Left renal pelvis (tissue), 4 donors: Measurements from ENCODE around the gene OR3A3. TPM values are rescaled to one million over a fixed set of nuclear protein-coding genes. Genes with fewer than 3 reads are reported as not detected.

Experiments used
- DNase-seq, 4 donors: peaks; one replicate each; pipeline ENCODE4 v3.0.0-alpha.2; 2013; ENCODE audit warnings: low read depth in 4 of 4, low spot score in 3 of 4
- polyA plus RNA-seq, 4 donors: library from polyadenylated mRNA; unstranded; fragments of 120-200 nt; gene quantifications; one replicate each; pipeline ENCODE4 v1.2.1, GENCODE V29; 2013; ENCODE audit not compliant: insufficient read length in 4 of 4

The OR3A3 gene
- polyA plus RNA-seq, 4 donors, result 0.15 to 0.17 TPM; not detected in 2

- no peak for DNase-seq
Measured at GRCh38 chr17:3471599-3471998, 60.4 kb downstream of the OR3A3 start, which contains the start of gene SPATA22. SPATA22 (minus strand) TSS chr17:3471819; CDS start chr17:3469325, 2,494 bp downstream.

DNA sequence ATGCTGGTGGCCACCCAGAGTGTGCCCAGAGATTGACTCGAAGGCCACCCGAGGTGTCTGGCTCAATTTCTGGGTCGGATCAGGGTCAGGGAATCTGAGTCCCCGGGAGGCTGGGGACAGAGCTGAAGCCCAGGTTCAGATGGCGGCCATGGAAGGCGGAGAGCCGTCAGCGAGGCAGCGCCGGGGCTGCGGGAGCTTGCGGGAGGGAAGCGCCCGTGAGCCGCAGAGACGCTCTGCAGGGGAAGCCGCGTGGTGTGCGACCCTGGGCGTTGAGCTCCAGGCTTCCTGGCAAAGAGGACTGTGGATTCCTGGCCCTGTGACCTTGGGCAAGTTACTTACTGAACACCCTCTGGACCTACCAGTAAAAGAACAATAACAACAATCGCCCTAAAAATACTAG is 61.0 kb downstream of the OR3A3 start:
- no peak for DNase-seq

Other genes starting within 250 kb of the OR3A3 start
- not detected for gene OR1A2, start 213.9 kb upstream of the OR3A3 start, polyA plus RNA-seq
- gene OR1A1, start 203.7 kb upstream of the OR3A3 start, polyA plus RNA-seq, result under 1 TPM in 3 of 4 donors, not detected in 1; 0.04 to 0.07 (median 0.05) TPM
- gene OR3A1, start 113.0 kb upstream of the OR3A3 start, polyA plus RNA-seq, result under 1 TPM in 2 of 4 donors, not detected in 2; 0.12 TPM
- gene OR3A2, start 25.1 kb upstream of the OR3A3 start, polyA plus RNA-seq, result under 1 TPM; 0.14 to 0.68 (median 0.43) TPM
- not detected for gene OR1E1, start 13.0 kb upstream of the OR3A3 start, polyA plus RNA-seq
- gene OR1E2, start 22.5 kb downstream of the OR3A3 start, polyA plus RNA-seq, result not detected
- under 1 TPM; 0.39 to 0.82 (median 0.51) TPM for gene SPATA22, start 60.4 kb downstream of the OR3A3 start, polyA plus RNA-seq
- 10 to 100 TPM; 10.5 to 30.2 (median 27.7) TPM for gene ASPA, start 64.6 kb downstream of the OR3A3 start, polyA plus RNA-seq
- 1 to 10 TPM in 3 of 4 donors, under 1 TPM in 1; 0.96 to 2.3 (median 1.5) TPM for gene TRPV3, start 146.4 kb downstream of the OR3A3 start, polyA plus RNA-seq
- gene TRPV1, start 198.0 kb downstream of the OR3A3 start, polyA plus RNA-seq, result 10 to 100 TPM in 1 of 4 donors, 1 to 10 TPM in 3; 5.8 to 13.0 (median 7.0) TPM
- 10 to 100 TPM in 3 of 4 donors, 1 to 10 TPM in 1; 9.6 to 17.3 (median 14.7) TPM for gene SHPK, start 224.9 kb downstream of the OR3A3 start, polyA plus RNA-seq
- gene CTNS, start 225.4 kb downstream of the OR3A3 start, polyA plus RNA-seq, result 10 to 100 TPM; 11.0 to 23.2 (median 20.3) TPM